Measurements from ENCODE around the gene SP8.
A peak's percentile ranks its signal among the peaks of the same experiment; 100 is the strongest.
"Not testable (repeated sequence)": the region's sequence is repeated elsewhere in the genome, so short reads cannot be mapped to it uniquely, and the experiment has no call there.

SP8 gene

DNA sequence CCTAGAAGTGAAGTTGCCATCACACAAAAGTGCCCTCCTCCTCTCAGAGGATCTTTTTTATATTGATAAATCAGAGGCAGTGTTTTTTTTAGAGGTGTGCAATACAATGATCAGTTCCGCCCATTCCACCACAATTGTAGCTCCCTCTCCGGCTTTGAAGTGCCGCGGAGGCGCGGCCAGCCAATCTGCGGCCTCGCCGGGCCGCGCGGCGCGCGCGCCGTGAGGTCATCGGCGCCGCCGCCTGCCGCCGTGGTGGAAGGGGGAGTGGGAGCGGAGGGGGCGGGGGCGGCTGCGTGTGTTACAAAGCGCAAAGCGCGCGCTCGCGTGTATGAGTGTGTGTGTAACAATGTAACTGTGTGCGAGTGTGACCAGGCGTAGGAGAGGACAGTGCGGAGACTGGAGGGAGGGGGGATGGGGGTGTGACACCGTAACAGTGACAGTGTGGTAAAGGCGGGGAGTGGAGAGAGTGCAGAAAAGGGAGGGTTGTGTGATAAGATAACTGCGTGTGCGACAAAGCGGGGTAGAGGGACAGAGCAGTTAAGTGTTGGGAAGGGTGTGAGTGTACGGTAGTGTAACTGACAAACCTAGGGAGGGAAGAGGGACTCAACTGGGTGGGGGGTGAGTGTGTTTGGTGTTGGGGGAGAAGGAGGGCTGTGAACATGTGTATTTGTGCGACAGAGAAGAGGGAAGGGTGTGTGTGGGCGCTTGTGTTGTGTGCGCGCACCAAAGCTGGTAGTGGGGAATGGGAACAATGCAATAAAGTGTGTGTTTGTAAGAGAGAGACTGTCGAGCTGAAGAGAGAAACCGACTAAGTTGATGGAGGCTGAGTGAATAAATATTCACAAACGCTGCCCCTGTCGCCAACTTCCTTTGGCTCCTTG is at the start of gene SP8:
Gene SP8, minus strand, starts transcription at position 108 of the 881 bp plus-strand sequence. Its CDS starts 88 bp downstream, at position 20.
- DNase-seq: no peak
- no peak for ATAC-seq

DNA sequence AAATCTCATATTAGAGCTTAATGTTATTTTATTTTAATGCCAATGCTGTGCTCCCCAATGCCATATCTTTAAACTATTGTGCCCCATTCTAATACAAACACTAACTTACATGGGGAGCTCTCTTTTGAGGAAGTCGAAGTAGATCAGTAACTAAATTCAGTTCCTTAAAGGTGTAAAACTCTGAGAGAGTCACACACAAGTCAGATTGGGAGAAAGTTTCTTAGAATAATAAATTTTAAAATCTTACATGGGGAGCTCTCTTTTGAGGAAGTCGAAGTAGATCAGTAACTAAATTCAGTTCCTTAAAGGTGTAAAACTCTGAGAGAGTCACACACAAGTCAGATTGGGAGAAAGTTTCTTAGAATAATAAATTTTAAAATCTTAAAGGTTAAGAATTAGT is 49.7 kb upstream of the SP8 start:
- not testable (repeated sequence) for ATAC-seq, DNase-seq

DNA sequence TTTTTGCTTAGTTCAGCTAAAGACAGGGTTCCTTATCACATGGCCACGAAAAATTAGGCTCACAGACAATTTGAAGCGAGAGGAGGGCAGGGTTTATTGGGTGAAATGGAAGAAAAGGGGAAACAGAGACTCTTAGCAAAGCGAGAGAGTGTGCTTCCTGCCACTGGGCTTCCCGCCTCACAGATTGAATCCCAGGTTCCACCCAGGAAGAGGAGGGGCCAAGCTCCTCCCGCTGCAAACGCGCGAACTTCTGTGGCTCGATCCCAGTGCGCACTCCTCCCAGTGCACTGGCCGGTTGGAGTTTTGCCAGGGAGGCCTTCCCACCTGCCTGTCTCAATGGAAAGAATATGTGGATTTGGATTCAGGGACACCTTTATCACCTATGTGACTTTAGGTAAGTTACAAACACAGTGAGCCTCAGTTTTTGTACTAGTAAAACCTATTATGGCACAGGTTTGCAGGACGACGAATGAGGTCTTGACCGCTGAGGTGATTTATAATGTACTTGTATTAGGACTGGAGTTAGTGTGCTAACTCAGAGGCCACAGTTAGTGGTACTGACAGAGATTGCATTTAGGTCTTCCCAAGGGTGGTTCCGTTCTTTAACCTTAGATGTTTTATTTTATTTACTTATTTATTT is 48.5 kb upstream of the SP8 start:
- no peak for ATAC-seq
- DNase-seq: no peak

DNA sequence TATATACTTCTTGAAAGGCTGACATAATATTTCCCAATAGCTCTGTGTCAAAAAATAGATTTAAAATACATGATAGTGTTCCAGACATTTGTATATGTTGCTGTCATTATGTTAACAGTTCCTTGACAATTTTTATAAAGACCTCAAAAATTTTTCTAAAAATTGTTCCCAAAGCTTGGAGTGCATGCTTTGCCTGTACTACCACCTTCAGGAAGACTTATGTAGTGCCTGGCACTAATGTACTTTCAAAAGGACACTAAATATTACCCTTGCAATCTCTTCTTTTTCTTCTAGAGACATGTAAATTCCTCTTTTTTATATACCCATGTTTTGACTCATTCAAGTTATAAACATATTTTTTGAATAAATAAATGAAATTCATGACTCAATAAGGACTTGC is 48.0 kb upstream of the SP8 start:
- ATAC-seq (no peak), DNase-seq (no peak)

DNA sequence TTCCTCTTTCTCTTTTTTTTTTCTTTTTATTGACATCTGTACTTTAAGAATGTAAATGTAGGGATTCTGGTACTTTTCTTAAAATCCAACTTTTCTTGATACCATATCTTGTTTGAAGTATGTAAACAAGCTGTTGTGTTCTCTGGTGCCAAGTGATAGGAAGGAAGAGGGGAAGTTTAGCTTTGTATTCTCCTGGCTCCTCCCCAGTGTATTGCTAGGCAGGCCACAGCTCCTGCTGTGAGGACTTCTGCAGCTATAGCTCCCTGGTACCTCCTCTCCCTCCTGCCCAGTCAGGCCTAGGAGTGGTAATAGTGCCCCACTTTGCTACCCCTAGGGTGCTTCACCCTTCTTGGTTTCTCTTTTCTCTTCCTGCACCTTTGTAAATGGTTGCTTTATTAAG is 45.3 kb upstream of the SP8 start:
- no peak for ATAC-seq

DNA sequence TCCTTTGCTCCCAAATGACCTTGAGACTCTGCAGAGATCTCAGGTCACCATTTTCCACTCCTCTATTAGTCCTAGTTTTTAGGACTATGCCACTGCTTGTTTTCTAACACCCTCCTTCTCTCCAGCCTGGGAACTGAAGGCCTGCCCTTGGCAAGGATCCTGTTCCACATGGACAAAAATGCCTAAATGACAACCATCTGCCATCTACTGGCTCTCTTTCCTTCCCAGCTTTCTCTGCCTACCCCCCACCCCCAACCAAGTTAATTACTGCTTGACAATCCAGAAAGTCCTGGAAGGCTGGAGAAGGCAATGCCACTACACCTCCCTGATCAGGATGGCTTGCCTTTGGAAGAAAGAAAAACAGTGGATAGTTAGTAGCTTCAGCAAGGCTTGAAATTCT is 44.8 kb upstream of the SP8 start:
- ATAC-seq: no peak
- no peak for DNase-seq

More for the DNA sequence above, 45.3 kb upstream of the SP8 start:
- no peak for DNase-seq

DNA sequence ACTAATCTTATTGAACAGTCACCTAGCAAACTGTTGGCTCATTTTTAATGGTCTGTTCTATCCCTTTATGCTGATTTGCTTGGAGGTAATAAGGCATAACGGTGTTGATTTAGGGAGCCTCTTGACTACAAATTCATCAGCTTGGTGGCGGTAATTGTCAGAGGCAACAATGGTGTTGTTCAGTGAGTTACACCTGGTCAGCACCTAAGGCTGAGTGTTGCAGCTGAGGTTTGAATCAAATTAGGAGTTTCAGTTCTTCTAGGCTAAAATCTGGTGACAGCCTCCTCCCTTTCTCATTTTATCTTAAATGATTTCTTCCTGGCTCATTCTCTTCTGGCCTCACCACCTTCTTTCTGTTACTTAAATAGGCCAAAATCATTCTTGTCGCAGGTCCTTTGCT is 42.3 kb upstream of the SP8 start:
- ATAC-seq (no peak), DNase-seq (no peak)

DNA sequence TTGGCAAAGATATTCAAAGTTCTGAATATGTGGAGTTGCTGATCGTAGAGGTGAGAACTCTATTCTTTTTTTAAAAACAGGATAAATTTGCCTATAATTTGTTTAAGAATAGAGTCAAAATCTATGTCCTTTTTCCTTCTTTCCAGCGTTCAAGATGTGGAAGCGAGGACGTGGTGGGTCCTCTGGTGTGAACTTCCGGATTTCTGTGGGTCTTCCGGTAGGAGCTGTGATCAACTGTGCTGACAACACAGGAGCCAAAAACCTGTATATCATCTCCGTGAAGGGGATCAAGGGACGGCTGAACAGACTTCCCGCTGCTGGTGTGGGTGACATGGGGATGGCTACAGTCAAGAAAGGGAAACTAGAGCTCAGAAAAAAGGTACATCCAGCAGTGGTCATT is 40.5 kb upstream of the SP8 start:
- DNase-seq: no peak
- no peak for ATAC-seq

DNA sequence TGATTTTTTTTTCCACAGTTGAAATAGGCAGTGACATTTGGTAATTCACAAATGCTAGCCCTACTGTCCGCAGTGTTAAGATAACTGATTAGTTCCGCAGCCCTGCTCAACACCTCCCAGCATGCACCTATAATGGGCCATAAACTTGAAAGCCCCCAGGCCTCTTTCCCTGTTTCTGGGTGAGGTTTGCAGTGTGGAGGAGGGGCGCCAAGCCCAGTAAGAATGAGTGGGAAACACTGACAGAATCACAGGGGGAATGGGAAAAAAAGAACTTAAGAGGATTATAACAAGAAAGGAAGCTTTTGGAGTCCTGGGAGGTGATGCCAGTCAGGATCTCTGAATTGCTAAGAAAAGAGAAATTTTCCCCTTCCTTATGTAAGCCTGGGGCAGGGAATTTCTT is 39.6 kb upstream of the SP8 start:
- no peak for ATAC-seq

DNA sequence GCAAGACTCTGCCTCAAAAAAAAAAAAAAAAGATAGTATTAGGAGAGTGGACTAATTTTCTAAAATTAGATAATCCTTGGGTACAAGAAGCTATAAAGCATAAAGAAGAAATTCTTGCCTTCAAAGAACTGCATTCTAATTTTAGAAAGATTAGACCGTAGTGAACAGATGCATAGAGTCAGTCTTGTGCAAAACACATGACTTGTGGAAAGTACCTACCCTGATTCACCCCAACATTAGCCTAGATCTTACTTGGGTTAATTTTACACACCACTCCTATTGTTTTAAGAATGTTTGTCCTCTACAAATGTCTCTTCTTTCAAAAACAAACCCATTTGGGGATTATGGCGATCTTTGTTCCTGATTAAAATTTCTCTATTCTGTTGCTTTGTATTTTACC is 38.9 kb upstream of the SP8 start:
- ATAC-seq (no peak), DNase-seq (no peak)

More for the DNA sequence above, 39.6 kb upstream of the SP8 start:
- no peak for DNase-seq

DNA sequence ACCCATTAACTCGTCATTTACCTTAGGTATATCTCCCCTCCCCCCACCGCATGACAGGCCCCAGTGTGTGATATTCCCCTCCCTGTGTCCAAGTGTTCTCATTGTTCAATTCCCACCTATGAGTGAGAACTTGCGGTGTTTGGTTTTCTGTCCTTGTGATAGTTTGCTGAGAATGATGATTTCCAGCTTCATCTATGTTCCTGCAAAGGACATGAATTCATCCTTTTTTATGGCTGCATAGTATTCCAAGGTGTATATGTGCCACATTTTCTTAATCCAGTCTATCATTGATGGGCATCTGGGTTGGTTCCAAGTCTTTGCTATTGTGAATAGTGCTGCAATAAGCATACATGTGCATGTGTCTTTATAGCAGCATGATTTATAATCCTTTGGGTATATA is 34.7 kb upstream of the SP8 start:
- not testable (repeated sequence) for ATAC-seq, DNase-seq

DNA sequence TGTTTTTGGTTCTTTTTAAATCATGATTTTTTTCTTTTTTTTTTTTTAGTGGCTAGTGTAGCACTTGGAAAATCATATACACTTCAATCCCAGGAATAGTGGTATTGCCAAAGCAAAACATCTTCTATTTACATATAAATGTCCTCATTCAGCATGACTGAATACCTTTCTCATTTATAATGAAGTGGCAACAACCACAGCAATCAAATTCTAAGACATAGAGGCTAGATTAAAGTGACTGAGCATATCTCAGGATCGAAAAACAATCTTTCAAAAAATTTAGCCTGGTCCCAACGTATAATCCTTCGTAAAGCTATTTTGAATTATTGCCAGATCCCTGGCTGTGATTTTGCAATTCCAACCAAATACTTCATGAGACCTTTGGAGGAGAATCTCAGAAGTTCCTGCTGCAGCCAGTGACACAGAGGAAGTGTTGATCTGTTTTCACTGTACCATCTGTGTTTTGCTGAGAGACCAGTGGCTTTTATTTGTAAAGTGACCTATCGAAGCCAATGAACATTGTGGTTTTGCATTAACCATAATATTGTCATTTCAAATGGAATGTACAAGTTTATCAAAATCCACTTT is 29.8 kb upstream of the SP8 start:
- ATAC-seq: no peak
- no peak for DNase-seq

DNA sequence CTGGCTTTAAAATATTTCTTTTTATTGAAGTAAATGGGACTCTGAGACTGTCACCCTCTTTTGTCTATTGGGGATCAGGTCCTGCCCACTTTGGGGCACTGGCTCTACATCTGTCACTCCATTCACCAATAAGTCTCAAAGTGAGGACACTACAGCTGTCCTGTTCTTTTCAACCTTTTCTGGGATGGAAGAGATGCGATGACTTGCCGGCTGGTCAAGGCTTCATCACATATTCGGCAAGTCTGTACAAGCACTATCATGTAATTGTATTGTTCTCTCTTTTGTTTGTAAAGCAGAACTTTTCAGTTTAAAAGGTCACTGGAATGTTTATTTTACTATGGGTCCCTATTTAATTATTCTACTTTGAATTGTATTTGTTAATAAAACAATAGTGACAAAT is 17.7 kb upstream of the SP8 start:
- DNase-seq (no peak), ATAC-seq (no peak)

DNA sequence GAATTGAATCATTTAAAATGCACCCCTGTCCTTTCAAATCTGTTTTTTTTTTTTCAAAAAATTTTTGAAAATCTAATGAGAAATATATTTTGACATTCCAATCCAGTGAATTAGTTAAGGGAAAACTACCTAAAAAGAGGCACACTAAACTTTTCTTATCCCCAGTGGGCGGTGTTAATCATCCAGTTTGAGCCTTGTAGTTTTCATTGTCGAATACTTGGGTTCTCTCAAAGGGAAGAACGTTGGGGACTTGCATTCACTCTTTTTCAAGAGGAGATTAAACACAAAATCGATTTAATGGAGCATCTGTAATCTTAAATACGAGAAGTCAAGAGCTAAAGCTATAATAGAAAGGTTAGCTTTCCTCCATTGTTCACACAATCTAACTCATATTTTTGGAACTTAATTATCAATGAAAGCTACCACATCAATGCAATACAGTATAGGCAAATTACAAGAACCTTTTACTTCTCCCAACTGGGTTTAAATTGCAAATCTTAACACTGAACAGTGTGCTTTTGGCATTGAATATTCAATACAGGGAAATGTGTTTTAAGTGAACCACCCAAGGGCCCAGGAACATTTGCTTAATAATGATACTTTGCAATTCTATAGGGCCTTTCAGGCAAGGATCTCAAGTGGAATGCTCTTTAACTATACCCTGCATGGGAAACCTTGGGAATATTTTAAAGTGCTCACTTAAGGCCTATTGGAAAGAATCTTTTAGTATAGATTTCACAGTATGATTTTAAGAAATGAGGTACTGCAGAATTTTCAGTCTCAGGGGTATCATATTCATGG is 13.1 kb upstream of the SP8 start:
- no peak for DNase-seq
- no peak for ATAC-seq

DNA sequence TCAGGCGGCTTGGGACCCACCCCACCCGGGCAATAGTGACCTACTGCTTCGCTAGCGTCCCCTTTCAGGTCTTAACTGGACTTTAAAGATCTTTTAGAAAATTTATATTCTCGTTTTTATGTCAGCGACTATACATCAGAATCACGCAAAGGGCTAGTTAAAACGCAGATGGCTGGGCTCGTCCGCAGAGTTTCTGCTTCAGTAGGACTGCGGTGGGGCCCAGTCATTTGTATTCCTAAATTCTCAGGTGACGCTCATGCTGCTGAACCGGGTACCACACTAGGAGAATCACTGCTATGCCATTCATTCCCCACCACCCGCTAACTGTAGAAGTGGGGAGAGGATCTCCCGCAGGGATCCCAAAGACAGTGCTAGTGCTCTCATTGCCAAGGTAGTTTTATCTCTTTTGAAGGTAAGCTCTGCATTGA is 12.0 kb upstream of the SP8 start:
- DNase-seq (no peak), ATAC-seq (no peak)

DNA sequence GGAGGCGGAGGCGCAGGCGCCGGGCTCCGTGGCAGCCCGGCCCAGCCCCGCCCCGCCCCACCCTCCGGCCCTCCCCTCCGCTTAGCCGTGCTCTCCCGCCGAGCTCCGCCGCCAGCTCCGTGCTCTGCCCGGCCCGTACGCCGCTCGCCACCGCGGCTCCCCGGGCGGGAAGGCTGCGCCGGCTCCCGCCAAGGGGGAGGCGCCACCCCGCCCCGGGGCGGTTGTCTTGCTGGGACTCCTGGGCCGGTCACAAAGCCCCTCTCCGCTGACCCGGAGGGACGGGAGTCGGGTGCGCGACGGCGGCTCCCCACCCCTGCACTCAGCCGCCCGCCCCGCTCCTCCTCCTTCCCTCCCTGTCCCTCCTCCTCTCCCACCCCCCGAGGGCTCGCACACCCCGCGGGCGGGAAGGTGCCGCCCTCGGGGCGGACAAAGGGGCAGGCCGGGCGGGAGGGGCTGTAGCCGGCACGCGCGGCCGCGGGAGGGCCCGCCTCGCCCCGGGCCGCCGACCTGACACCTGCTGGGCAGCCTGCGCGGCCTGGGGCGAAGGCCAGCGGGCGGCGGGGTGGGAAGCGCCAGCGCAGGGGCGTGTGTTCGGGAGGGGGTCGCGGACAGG is 11.5 kb upstream of the SP8 start:
- DNase-seq (no peak), ATAC-seq (peak; percentile 73)

DNA sequence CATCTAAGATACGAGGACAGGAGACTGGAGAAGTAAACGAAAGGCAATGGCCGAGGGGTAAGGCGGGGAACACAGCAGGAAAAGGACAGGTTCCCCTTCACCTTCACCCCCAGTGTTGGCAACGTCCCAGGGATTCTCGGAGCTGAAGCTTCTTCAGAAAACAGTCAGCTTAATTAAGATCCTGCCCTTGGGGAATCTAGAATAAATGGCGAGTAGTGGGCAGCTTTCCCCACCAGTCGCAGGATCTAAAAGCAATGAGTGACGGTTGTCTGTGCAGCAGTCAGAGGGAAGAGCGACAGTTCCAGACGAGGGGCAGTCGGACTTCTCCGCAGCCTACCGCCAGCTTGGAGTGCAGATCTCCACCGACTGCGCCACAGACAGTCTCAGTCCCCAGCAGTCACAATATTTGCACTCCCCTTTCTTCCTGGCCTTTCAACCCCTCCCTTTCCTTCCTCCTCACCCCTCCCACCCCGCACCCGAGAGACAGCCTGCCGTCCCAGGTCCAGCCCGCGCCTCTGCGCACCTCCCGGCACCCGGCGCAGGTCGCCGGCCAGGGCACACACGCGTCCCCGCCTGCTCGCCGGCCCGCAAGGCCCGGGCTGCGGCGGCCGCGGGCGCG is 10.9 kb upstream of the SP8 start:
- DNase-seq (no peak), ATAC-seq (peak; percentile 33)

DNA sequence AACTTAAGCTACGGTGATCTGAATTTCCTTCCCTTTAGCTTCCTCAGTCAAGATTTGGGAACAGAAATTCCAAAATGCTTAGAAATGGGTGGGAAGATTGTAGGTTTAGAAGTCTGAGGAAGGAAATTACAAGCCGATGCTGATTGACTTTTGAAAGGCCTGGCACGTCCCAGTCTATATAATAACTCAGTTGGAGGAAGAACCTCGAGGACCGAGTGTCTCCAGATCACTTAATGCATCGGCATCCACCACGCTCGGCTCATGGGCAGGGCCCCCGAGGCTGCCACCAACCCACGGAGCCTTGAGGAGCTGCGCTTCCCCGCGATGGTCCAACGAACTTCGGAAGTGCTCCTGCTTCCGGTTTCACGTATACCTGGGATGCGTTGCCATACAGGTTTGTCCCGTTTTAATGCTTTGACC is 10.4 kb upstream of the SP8 start:
- DNase-seq (no peak), ATAC-seq (no peak)

DNA sequence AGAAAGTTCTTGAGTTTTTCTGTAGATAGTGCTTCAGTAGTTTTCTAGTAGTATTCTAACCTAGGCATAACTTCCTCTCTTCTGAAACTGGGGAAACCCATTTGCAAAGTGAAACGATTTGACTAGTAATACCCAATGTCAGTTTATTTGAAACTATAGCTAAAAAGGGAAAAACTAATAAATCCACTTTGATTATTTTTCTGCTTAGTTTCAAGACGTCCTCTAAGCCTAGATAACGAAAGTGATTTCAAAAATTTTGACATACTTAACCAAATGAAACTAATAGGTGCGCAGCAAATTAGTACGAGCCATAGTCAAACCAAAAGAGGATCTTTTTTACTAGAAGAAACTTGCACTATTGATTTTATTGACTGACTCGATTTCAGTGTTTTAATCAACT is 9.8 kb upstream of the SP8 start:
- DNase-seq (no peak), ATAC-seq (no peak)

DNA sequence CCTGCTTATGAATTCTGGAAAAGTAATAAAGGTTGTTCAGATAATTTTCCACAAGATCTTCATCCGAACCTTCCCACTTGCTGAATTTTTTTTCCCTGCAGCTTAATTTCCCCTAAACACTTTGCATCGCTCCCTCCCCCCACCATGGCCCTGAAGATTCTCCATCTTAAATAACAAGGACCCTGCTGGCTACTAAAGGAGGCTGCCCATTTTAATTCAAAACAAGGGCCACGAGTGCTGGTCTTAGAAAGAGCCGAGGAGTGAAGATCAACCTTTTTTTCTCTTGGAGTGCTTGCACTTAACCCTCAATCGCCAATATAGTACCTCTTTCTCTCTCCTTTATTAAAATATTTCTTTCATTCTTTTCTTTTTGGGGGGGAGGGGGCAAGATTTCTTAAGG is 9.2 kb upstream of the SP8 start:
- no peak for ATAC-seq

DNA sequence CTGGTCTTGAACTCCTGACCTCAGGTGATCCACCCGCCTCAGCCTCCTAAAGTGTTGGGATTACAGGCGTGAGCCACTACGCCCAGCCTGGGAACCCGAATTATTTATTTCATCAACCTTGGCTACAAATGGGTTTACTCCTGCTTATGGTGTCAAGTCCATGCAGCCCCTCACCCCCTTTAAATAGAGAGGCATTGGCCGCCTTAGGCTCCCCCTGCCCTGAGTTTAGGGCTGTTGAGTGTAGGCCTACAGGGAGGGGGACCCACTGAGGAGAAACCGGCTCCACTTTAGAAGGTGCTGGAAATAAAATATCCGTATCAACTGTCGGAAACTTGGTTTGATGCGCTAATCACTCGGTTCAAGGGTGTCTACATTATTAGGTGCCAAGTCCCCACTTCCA is 8.7 kb upstream of the SP8 start:
- DNase-seq (no peak), ATAC-seq (no peak)

More for the DNA sequence above, 9.2 kb upstream of the SP8 start:
- DNase-seq: no peak

DNA sequence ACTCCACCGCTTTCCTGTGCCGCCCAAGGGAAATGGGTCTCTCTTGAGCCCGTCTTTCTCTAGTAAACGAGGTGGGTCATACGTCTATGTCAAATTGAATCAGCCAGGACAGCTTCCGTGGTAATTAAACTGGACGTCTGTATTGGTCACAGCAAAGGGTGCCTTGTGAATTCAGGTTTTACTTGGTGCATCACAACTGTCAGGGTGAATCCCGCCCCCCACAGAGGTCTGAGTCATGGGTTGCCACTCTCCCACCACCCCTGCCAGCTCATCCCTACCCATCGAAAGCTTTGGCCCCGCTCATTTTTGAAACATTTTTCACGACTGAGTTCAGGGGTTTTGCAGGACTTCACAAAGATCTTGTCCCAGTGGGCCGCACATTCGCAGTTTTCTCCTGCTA is 8.0 kb upstream of the SP8 start:
- DNase-seq (no peak), ATAC-seq (no peak)

Measured in stimulated activated naive CD8-positive, alpha-beta T cell treated with anti-CD3 and anti-CD28 coated beads, Interleukin-15, Interleukin-2, amounts not matched to agents 100 U/mL and 50 U/mL, for 24 hours (primary cell).